ENCODE measurements around the gene DHRS7C.

The DHRS7C gene

DNA sequence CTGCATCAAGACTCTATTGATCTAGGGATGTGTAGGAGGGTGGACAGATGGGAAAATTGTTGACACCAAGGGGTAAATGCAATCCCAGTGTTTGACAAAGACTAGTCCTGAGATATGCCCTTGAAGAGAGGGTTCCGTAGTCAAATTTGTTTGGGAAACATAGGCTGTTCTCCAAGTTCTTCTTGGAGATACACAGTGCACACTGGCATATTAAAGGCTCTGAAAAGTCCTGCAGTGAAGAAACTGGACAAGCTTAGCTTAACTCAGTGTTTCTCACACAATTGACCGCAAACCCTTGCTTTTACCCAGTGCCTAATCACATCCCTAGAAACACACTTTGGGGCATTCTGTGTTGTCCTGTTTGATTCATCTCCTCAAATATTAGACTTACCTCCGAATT, 10.8 kb downstream of the DHRS7C start:
- no peaks in the 10 kb centered on the region for H3K4me1 ChIP-seq (ENCODE audit: insufficient read depth, low read length)
- no peak overlapping the region for H3K27ac ChIP-seq (ENCODE audit: low read length)
- no peaks in the 10 kb centered on the region for H3K36me3 ChIP-seq (ENCODE audit: insufficient read depth, low read depth, low read length)
- no peaks in the 10 kb centered on the region; the same call in 1 of the 2 replicates for H3K27me3 ChIP-seq (ENCODE audit: insufficient read depth, low read length)
- no peak overlapping the region for H3K9ac ChIP-seq (ENCODE audit: low read depth, low read length)
- H3K9me3 ChIP-seq (ENCODE audit: insufficient read depth, low read depth, low read length) = no peaks in the 10 kb centered on the region
- H3K4me3 ChIP-seq (ENCODE audit: low read length) = no peak overlapping the region

DNA sequence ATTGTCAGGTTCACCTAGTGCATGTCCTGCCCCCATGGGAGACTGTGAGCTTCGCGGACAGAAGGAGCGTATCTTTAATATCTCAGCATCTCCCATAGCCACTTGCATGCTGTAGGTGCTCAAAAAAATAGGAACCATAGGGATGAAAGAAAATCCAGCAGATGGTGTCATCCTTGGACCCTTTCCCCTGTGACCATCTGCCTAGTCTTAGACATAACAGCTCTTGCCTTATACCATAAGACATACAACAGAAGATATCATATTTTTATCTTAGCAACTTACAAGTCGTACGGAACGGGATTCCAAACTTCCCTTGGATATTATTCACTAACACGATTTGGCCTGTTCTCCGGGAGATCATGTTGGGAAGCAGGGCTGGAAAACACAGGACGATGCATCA, 14.5 kb downstream of the DHRS7C start:
- H3K4me1 ChIP-seq (ENCODE audit: insufficient read depth, low read length) = no peaks in the 10 kb centered on the region
- H3K27me3 ChIP-seq (ENCODE audit: insufficient read depth, low read length) = no peaks in the 10 kb centered on the region
- no peaks in the 10 kb centered on the region for H3K9me3 ChIP-seq (ENCODE audit: insufficient read depth, low read depth, low read length)
- no peaks in the 10 kb centered on the region for H3K36me3 ChIP-seq (ENCODE audit: insufficient read depth, low read depth, low read length)
- H3K27ac ChIP-seq (ENCODE audit: low read length) = no peak overlapping the region
- H3K9ac ChIP-seq (ENCODE audit: low read depth, low read length) = no peak overlapping the region
- H3K4me3 ChIP-seq (ENCODE audit: low read length) = no peak overlapping the region

GRCh38 chr17:9772658-9773057, 18.7 kb downstream of the DHRS7C start:
- no peaks in the 10 kb centered on the region for H3K27me3 ChIP-seq (ENCODE audit: insufficient read depth, low read length)

DNA sequence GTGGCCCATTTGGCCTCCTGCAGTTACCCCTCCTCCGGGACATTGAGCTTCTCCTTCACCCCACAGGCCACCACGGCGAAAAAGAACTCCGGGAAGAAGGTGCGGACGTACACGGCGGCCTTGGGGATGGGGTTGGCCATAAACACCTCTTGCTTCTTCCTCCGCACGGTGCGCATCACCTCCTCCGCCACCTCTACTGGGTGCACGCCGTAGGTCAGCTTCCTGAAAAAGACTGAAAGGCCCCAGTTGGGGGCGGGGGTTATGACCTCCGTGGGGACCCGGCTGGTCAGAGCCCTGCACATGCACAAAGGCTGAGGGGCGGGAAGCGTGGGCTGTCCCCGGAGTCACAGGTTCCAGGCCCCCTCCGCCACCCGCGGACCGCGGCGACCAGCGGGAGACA, 19.9 kb downstream of the DHRS7C start:
- no peaks in the 10 kb centered on the region for H3K36me3 ChIP-seq (ENCODE audit: insufficient read depth, low read depth, low read length)
- H3K4me3 ChIP-seq (ENCODE audit: low read length) = no peak overlapping the region
- H3K9ac ChIP-seq (ENCODE audit: low read depth, low read length) = no peak overlapping the region
- no peaks in the 10 kb centered on the region for H3K9me3 ChIP-seq (ENCODE audit: insufficient read depth, low read depth, low read length)
- H3K4me1 ChIP-seq (ENCODE audit: insufficient read depth, low read length) = no peaks in the 10 kb centered on the region
- H3K27me3 ChIP-seq (ENCODE audit: insufficient read depth, low read length) = no peaks in the 10 kb centered on the region
- no peak overlapping the region for H3K27ac ChIP-seq (ENCODE audit: low read length)

More at GRCh38 chr17:9772658-9773057, 18.7 kb downstream of the DHRS7C start:
- no peaks in the 10 kb centered on the region for H3K4me1 ChIP-seq (ENCODE audit: insufficient read depth, low read length)
- H3K4me3 ChIP-seq (ENCODE audit: low read length) = no peak overlapping the region
- H3K27ac ChIP-seq (ENCODE audit: low read length) = no peak overlapping the region
- no peaks in the 10 kb centered on the region for H3K36me3 ChIP-seq (ENCODE audit: insufficient read depth, low read depth, low read length)
- H3K9ac ChIP-seq (ENCODE audit: low read depth, low read length) = no peak overlapping the region
- H3K9me3 ChIP-seq (ENCODE audit: insufficient read depth, low read depth, low read length) = no peaks in the 10 kb centered on the region

DNA sequence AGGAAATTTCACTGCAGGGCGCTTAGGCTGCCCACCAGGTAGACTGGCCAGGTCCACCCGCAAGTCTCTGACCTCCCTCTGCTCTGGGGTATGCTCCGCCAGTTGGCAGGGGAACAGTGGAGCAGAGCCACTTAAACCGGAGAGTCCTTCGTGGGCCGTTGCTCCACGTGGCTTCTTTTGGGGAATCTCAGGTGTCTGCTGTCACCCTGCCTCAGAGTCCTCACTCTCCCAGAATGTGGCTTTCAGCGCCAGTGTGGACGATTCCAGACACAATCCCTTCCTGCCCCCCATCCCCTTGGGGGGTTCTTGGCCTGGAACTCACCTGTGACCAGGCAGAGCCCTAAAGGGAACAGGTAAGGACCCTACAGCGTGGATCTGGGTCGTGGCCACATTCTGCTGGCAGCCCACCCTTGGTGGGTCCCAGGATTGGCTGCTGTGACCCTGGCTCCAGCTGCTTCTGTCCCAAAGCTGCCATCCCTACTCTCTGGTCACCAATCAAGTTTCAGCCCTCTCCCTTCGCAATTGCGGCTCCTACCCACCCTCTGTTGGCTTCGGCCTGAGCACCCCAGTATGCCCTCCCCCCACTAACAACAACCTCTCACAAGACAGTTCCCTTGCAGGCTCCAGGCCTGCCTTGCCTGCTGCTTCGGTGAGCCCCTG, 22.2 kb downstream of the DHRS7C start:
- no peaks in the 10 kb centered on the region for H3K27me3 ChIP-seq (ENCODE audit: insufficient read depth, low read length)
- no peak overlapping the region for H3K9ac ChIP-seq (ENCODE audit: low read depth, low read length)
- H3K9me3 ChIP-seq (ENCODE audit: insufficient read depth, low read depth, low read length) = no peaks in the 10 kb centered on the region
- no peaks in the 10 kb centered on the region for H3K36me3 ChIP-seq (ENCODE audit: insufficient read depth, low read depth, low read length)
- no peaks in the 10 kb centered on the region for H3K4me1 ChIP-seq (ENCODE audit: insufficient read depth, low read length)
- H3K4me3 ChIP-seq (ENCODE audit: low read length) = no peak overlapping the region
- no peak overlapping the region for H3K27ac ChIP-seq (ENCODE audit: low read length)

- Histone ChIP-seq H3K36me3 (ENCODE audit: insufficient read depth, low read depth, low read length) (no peaks in the 10 kb centered on the region), H3K27me3 (ENCODE audit: insufficient read depth, low read length) (no peaks in the 10 kb centered on the region), H3K27ac (ENCODE audit: low read length) (no peak overlapping the region), H3K4me1 (ENCODE audit: insufficient read depth, low read length) (no peaks in the 10 kb centered on the region), H3K9ac (ENCODE audit: low read depth, low read length) (no peak overlapping the region), H3K4me3 (ENCODE audit: low read length) (no peak overlapping the region), H3K9me3 (ENCODE audit: insufficient read depth, low read depth, low read length) (no peaks in the 10 kb centered on the region)
Measured at GRCh38 chr17:9768381-9768934, 22.9 kb downstream of the DHRS7C start.

DNA sequence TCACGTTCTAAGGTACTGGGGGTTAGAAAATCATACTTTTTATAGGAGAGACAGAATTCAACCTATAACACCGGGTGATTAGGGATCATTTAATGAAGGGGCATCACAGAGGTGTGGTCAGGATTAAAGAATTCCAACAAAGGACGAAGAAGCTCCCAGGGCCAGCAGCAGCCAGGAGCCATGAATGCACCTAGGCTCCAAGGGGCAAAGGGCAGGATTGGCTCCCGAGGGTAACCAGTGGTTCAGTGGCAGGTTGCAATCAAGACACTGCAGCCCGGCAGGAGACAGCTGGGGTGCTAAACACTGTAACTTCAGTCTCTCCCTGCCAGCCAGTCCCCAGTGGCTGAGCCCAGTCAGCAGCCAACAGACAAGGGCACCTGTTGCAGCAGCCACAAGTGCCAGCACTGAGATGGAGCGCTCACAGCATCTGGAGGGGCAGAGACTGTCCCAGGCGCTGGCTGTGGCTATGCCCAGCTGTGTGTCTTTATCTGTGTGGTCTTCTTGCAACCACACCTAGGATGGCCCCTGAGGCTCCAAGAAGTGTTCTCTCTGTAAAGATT, 23.9 kb downstream of the DHRS7C start:
- H3K9me3 ChIP-seq (ENCODE audit: insufficient read depth, low read depth, low read length) = no peaks in the 10 kb centered on the region

GRCh38 chr17:9766970-9767369, 24.4 kb downstream of the DHRS7C start:
- Histone ChIP-seq H3K27me3 (ENCODE audit: insufficient read depth, low read length) (no peaks in the 10 kb centered on the region), H3K36me3 (ENCODE audit: insufficient read depth, low read depth, low read length) (no peaks in the 10 kb centered on the region), H3K4me1 (ENCODE audit: insufficient read depth, low read length) (no peaks in the 10 kb centered on the region), H3K9me3 (ENCODE audit: insufficient read depth, low read depth, low read length) (no peaks in the 10 kb centered on the region), H3K4me3 (ENCODE audit: low read length) (no peak overlapping the region), H3K27ac (ENCODE audit: low read length) (no peak overlapping the region), H3K9ac (ENCODE audit: low read depth, low read length) (no peak overlapping the region)

More for the DNA sequence above, 23.9 kb downstream of the DHRS7C start:
- Histone ChIP-seq H3K4me3 (ENCODE audit: low read length) (no peak overlapping the region), H3K27ac (ENCODE audit: low read length) (no peak overlapping the region), H3K9ac (ENCODE audit: low read depth, low read length) (no peak overlapping the region), H3K36me3 (ENCODE audit: insufficient read depth, low read depth, low read length) (no peaks in the 10 kb centered on the region), H3K4me1 (ENCODE audit: insufficient read depth, low read length) (no peaks in the 10 kb centered on the region), H3K27me3 (ENCODE audit: insufficient read depth, low read length) (no peaks in the 10 kb centered on the region)

- no peaks in the 10 kb centered on the region for H3K36me3 ChIP-seq (ENCODE audit: insufficient read depth, low read depth, low read length)
- H3K4me3 ChIP-seq (ENCODE audit: low read length) = no peak overlapping the region
- H3K27ac ChIP-seq (ENCODE audit: low read length) = no peak overlapping the region
- H3K27me3 ChIP-seq (ENCODE audit: insufficient read depth, low read length) = no peaks in the 10 kb centered on the region
- no peaks in the 10 kb centered on the region for H3K4me1 ChIP-seq (ENCODE audit: insufficient read depth, low read length)
- no peak overlapping the region for H3K9ac ChIP-seq (ENCODE audit: low read depth, low read length)
- H3K9me3 ChIP-seq (ENCODE audit: insufficient read depth, low read depth, low read length) = no peaks in the 10 kb centered on the region
Measured at GRCh38 chr17:9765322-9765721, 26.1 kb downstream of the DHRS7C start.

DNA sequence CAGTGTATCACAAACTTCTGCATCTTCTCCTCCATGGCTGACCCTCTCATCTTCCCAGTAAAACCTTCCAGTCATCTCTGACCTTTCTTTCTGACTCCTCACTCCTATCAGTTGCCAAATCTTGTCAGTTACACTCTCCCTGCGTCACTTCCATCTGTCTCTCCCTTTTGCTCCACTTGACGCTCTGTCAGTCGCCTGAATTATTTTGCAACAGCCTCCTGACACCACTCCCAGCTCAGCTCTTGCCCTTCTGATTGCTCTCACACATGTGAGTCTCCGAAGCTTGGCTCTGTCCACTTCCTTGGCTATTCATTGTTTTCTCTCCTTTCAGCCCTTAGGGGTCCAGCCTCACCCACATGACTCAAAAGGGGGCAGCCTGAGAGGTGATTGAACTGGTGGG, 27.7 kb downstream of the DHRS7C start:
- no peak overlapping the region for H3K27ac ChIP-seq (ENCODE audit: low read length)
- H3K4me3 ChIP-seq (ENCODE audit: low read length) = no peak overlapping the region
- no peaks in the 10 kb centered on the region for H3K36me3 ChIP-seq (ENCODE audit: insufficient read depth, low read depth, low read length)
- no peaks in the 10 kb centered on the region for H3K27me3 ChIP-seq (ENCODE audit: insufficient read depth, low read length)
- H3K9ac ChIP-seq (ENCODE audit: low read depth, low read length) = no peak overlapping the region
- no peaks in the 10 kb centered on the region for H3K9me3 ChIP-seq (ENCODE audit: insufficient read depth, low read depth, low read length)
- no peaks in the 10 kb centered on the region for H3K4me1 ChIP-seq (ENCODE audit: insufficient read depth, low read length)

DNA sequence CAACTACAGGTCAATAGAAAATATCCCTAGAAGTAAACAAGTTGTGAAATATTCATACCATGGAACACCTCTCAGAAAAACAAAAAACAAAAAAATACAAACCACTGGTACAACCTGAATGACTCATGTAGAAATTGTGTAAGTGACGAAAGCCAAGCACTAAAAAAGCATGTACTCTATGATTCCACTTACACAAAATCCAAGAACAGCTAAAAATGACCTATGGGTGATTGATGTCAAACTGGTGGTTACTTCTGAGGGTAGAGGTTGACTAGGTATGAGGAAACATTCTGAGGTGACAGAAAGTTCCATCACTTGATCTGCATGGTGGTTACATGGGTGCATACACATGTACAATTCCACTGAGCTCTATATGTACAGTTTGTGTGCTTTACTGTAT, 31.1 kb downstream of the DHRS7C start:
- Histone ChIP-seq H3K27ac (ENCODE audit: low read length) (no peak overlapping the region), H3K27me3 (ENCODE audit: insufficient read depth, low read length) (no peaks in the 10 kb centered on the region), H3K9ac (ENCODE audit: low read depth, low read length) (no peak overlapping the region), H3K4me3 (ENCODE audit: low read length) (no peak overlapping the region), H3K4me1 (ENCODE audit: insufficient read depth, low read length) (no peaks in the 10 kb centered on the region), H3K36me3 (ENCODE audit: insufficient read depth, low read depth, low read length) (no peaks in the 10 kb centered on the region), H3K9me3 (ENCODE audit: insufficient read depth, low read depth, low read length) (no peaks in the 10 kb centered on the region)

DNA sequence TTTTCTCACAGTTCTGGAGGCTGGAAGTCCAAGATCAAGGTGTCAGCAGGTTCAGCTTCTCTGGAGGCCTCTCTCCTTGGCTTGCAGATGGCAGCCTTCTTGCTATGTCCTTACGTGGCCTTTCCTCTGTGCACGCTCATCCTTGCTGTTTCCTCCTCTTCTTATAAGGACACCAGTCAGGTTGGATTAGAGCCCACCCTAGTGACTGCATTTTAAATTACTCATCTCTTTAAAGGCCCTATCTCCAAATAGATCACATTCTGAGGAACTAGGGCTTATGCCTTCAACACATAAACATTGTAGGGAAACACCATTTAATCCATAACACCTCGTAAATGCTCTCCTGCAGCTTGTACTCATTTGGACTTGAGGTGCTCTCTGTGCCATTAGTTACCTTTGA, 36.3 kb downstream of the DHRS7C start:
- no peak overlapping the region for H3K27ac ChIP-seq (ENCODE audit: low read length)

More for the DNA sequence above, 36.3 kb downstream of the DHRS7C start:
- Histone ChIP-seq H3K27me3 (ENCODE audit: insufficient read depth, low read length) (no peaks in the 10 kb centered on the region), H3K36me3 (ENCODE audit: insufficient read depth, low read depth, low read length) (no peaks in the 10 kb centered on the region), H3K9me3 (ENCODE audit: insufficient read depth, low read depth, low read length) (no peaks in the 10 kb centered on the region), H3K4me1 (ENCODE audit: insufficient read depth, low read length) (no peaks in the 10 kb centered on the region), H3K9ac (ENCODE audit: low read depth, low read length) (no peak overlapping the region), H3K4me3 (ENCODE audit: low read length) (no peak overlapping the region)
